GM12872 (cell line): ENCODE results near the gene TMED10.

Experiments used
- CTCF ChIP-seq: IDR thresholded peaks from 3 replicates; pipeline ENCODE4 v1.5.1; 2011; ENCODE audit warnings: low read depth, mild to moderate bottlenecking, low read length, moderate library complexity; ENCODE audit not compliant: insufficient read depth

Gene TMED10

DNA sequence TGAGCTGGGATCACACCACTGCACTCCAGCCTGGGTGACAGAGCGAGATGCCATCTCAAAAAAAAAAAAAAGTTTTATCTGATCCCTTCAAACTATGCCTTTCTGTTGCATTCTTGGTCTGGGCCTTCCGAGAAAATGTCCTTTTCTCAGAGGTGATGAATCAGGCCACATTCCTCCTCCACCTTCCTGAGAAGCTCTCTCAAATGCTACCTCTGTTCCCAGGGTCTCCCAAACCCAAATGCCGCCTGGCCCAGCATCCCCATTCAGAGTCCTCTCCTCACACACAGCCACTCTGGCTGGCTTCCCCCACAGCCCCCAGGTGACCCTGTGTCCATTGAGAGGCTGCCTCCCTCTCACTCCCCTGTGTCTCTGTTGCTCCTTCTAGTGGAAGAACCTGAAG, 19.7 kb upstream of the TMED10 start:
- no peak for TF ChIP-seq CTCF

GRCh38 chr14:75191100-75191499, 14.7 kb upstream of the TMED10 start:
- no peak for TF ChIP-seq CTCF

GRCh38 chr14:75190023-75190422, 13.6 kb upstream of the TMED10 start:
- no peak for TF ChIP-seq CTCF

- no peak for TF ChIP-seq CTCF
Measured at GRCh38 chr14:75188520-75189268, 12.3 kb upstream of the TMED10 start.

- no peak for TF ChIP-seq CTCF
Measured at GRCh38 chr14:75188086-75188485, 11.7 kb upstream of the TMED10 start.

GRCh38 chr14:75186953-75187352, 10.5 kb upstream of the TMED10 start:
- TF ChIP-seq CTCF = no peak

- no peak for TF ChIP-seq CTCF
Measured at GRCh38 chr14:75185251-75186040, 9.0 kb upstream of the TMED10 start.
